A549 treated with dexamethasone at 1 μM for 4 hours (cell line): ENCODE results near the gene RGS9BP. TPM values are rescaled to one million over a fixed set of nuclear protein-coding genes. Genes with fewer than 3 reads are reported as not detected.

Source experiments
- total RNA-seq: library from RNA; stranded (reverse); fragments of 200-300 nt; extraction: Qiagen RNA extraction; gene quantifications from 5 replicates; pipeline ENCODE4 v1.2.3, GENCODE V29; 2022

Gene RGS9BP
- total RNA-seq, result 0.32 to 0.41 TPM (median 0.35 TPM) in 5 replicates

GRCh38 chr19:32675720-32676185 lies at the start of gene RGS9BP:
RGS9BP (plus strand) TSS chr19:32675848; CDS start chr19:32676264, 416 bp downstream.

DNA sequence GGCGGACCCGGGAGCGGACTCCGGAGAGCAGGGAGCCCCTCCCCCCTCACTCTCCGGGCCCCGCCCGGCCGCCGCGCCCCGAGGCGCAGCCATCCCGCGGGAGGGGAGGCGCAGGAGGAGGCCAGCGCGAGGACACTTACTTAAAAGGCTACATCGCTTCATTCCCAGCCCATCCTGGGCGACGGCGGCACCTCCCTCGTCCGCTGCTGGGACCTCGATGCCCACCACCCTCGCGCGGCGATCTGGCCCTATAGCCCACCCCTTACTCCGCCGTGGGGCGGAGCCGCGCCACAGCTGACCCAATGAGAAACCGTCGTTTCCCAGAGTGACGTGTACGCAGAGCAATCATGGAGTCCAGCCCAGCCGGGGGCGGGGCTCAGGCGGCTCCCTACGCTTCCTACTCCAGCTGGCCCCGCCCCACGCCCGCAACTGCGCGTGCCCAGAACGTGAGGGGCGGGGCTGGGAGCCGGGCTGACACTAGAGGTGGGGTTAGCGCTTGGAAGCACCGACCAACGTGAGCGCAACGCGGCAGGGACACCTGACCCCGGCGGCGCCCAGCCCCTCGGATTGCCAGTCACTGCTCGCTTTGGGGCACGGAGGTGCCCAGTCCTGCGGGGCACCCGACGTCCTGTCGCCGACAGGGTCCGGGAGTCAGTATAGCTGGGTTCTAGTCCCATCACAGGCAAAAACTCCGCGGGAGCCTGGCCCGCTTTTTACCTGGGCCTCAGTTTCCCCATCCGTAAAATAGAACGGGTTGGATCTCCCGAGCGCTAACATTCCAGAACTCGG lies 523 bp upstream of the RGS9BP start, which contains the start of gene ANKRD27:
Gene ANKRD27, minus strand, starts transcription at position 250 of the 789 bp plus-strand sequence. CDS start 16,165 bp downstream, outside the sequence.

GRCh38 chr19:32691291-32691951 lies 15.8 kb downstream of the RGS9BP start, which contains the start of gene NUDT19:
NUDT19 (plus strand) TSS chr19:32691821; CDS start chr19:32691961, 140 bp downstream.

DNA sequence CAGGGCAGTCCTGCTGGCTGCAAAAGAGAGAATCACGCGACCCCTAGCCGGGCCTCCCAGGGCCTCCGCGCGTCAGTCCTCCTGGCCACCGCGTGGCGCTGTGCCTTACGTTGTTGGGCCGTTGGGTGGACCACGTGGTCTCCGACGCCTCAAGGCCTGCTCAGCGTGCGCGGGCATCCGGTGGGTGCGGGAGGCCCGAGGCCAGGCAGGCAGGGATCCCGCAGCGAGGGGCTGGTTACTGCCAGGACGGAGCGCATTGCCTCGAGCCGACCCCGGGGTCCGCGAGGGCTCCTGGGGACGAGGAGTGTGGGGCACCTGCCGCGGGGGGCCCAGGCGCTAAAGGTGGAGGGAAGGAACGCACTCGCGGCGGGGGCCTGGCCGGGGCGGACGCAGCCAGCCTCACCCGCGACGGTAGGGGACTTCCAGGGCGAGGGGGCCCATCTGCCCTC lies 44.0 kb downstream of the RGS9BP start, which contains the start of gene TDRD12:
Gene TDRD12, plus strand, starts transcription at position 157 of the 449 bp plus-strand sequence. CDS start 306 bp downstream, outside the sequence.

Other genes with a start within 250 kb of the RGS9BP start
- gene PDCD5, start 94.7 kb upstream of the RGS9BP start, total RNA-seq, result 414 to 502 TPM (median 437 TPM) in 5 replicates
- 35.6 to 47.5 TPM (median 42.0 TPM) in 5 replicates for gene ANKRD27, start 668 bp upstream of the RGS9BP start, total RNA-seq
- 30.2 to 42.6 TPM (median 38.2 TPM) in 5 replicates for gene NUDT19, start 16.0 kb downstream of the RGS9BP start, total RNA-seq
- 0.09 to 0.59 TPM (median 0.16 TPM) in 5 replicates for gene TDRD12, start 43.9 kb downstream of the RGS9BP start, total RNA-seq
- gene SLC7A9, start 193.9 kb downstream of the RGS9BP start, total RNA-seq, result 0.23 to 0.57 TPM (median 0.49 TPM) in 5 replicates